ENCODE data around the gene SMC1A.

The SMC1A gene

DNA sequence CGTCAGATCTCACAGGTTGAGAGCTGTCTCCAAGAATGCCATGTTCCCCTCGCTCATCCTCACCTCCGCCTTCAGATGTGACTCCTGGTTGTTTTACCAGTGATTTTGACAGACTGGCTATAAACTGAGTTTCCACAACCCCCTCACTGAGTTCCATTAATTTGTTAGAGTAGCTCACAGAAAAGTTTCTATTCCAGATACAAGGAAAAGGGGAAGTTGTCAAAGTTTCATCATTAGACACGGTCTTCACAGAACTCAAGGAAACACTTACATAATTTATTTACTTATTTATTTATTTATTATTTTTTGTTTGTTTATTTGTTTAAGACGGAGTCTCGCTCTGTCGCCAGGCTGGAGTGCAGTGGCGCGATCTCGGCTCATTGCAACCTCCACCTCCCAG, 85.4 kb downstream of the SMC1A start:
- DNase-seq = no peak

DNA sequence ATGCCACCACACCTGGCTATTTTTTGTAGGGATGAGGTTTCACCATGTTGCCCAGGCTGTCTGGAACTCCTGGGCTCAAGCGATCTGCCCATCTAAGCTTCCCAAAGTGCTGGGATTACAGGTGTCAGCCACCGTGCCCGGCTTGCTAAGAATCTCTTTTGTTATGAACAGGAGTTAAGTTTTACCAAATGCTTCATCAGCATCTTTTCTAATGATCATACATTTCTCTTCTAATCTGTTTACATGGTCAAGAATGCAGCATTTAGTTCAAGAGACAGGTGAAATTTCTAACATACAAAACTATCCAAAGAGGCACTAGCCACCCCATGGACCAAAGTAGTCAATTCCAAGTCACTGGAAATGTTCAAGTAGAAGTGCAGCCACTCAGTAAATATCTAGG, 88.6 kb downstream of the SMC1A start:
- DNase-seq = no peak

DNA sequence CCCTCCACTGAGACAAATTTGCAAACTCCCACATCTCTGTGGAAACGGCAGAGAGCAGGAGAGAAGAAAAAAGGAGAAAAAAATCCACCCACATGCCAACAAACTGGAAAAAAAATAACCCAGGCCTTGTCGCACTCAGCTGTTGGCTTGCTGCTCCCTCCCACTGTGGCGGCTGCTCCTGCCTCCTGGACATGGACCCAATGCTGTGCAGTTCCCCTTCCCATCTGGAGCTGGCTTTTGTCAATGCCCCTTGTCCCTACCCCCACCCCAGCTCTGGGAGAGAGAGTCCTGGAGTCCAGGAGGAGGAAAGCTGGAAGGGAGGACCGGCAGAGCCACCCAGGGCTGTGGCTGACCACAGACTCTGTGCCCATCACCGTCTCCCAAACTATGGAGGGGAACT, 90.2 kb downstream of the SMC1A start:
- DNase-seq = no peak

DNA sequence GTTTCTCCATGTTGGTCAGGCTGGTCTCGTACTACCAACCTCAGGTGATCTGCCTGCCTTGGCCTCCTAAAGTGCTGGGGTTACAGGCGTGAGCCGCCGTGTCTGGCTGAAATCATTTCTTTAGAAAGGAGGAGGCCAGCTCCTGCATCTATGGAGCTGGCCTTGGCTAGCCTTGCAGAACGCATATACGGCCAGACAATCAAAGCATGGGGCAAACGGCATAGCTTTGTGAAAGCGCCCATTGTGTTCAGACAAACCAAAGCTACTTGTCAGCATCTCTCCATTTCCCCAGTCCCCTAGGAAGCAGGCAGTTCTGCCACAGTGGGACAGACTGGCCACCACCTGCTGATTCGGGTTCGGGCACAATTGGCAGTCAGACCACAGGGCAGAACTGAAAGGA, 92.1 kb downstream of the SMC1A start:
- DNase-seq = no peak

DNA sequence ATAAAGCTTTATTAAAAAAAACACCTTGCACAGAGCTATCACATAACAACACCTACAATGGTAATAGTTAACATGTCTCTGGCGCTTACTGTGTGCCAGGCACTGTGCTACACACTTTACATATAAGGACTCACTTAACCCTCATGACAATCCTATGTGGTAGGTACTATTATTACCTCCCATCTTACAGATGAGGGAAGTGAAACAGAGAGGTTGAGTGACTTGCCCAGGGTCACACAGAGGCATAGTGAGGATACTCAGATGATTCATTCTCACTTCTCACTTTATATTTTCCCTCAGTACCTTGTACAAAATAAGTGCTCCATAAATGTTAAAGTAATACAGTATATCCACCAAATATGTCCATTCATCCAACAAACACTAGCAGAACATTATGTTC, 97.7 kb downstream of the SMC1A start:
- no peak for DNase-seq

All from NCI-H226 (cell line).